ENCODE data around the gene IMPDH1. TPM values are rescaled to one million over a fixed set of nuclear protein-coding genes. Genes with fewer than 3 reads are reported as not detected.

IMPDH1 gene
- total RNA-seq, 3 donors from 2014 or later, result 31.8 to 68.8 (median 58.2) TPM

- no peaks in the 10 kb centered on the region for H3K36me3 ChIP-seq
- no peak overlapping the region for H3K27ac ChIP-seq
- no peak overlapping the region for H3K4me3 ChIP-seq
- TF ChIP-seq POLR2AphosphoS5 (IDR thresholded peaks at IDR 0.05) (no peak), CTCF (IDR thresholded peaks at IDR 0.05) (no peak), POLR2A (IDR thresholded peaks at IDR 0.05) (no peak)
- H3K27me3 ChIP-seq, result no peaks in the 10 kb centered on the region
- intact Hi-C loops (cut with DNase I; ENCODE audit: low total_unique reads), result no loop called here
- no peak for DNase-seq (ENCODE audit: low spot score in 2 of 2)
- H3K9me3 ChIP-seq, result no peaks in the 10 kb centered on the region
- H3K4me1 ChIP-seq, result no peaks in the 10 kb centered on the region
These were observed 24.9 kb upstream of the IMPDH1 start for GRCh38 chr7:128434413-128435326.

- TF ChIP-seq POLR2AphosphoS5 (IDR thresholded peaks at IDR 0.05) (no peak), POLR2A (IDR thresholded peaks at IDR 0.05) (no peak), CTCF (IDR thresholded peaks at IDR 0.05) (no peak)
- H3K27ac ChIP-seq, result no peak overlapping the region
- no peak for DNase-seq (ENCODE audit: low spot score in 2 of 2)
- H3K36me3 ChIP-seq, result no peaks in the 10 kb centered on the region
- no peaks in the 10 kb centered on the region for H3K9me3 ChIP-seq
- H3K4me3 ChIP-seq, result no peak overlapping the region
- no peaks in the 10 kb centered on the region for H3K27me3 ChIP-seq
- H3K4me1 ChIP-seq, result no peaks in the 10 kb centered on the region
- intact Hi-C loops (cut with DNase I; ENCODE audit: low total_unique reads), result no loop called here
These were observed 22.0 kb upstream of the IMPDH1 start for GRCh38 chr7:128431754-128432153.

GRCh38 chr7:128431221-128431620, 21.4 kb upstream of the IMPDH1 start:
- no peak overlapping the region for H3K4me3 ChIP-seq
- no peaks in the 10 kb centered on the region for H3K27me3 ChIP-seq
- H3K27ac ChIP-seq, result no peak overlapping the region
- intact Hi-C loops (cut with DNase I; ENCODE audit: low total_unique reads), result no loop called here
- no peaks in the 10 kb centered on the region for H3K9me3 ChIP-seq
- H3K36me3 ChIP-seq, result no peaks in the 10 kb centered on the region
- DNase-seq (ENCODE audit: low spot score in 2 of 2), result no peak
- no peak for TF ChIP-seq POLR2A (IDR thresholded peaks at IDR 0.05)
- TF ChIP-seq POLR2AphosphoS5 (IDR thresholded peaks at IDR 0.05), result no peak
- TF ChIP-seq CTCF (IDR thresholded peaks at IDR 0.05), result no peak
- H3K4me1 ChIP-seq, result no peaks in the 10 kb centered on the region

- Histone ChIP-seq H3K9me3 (no peaks in the 10 kb centered on the region), H3K27me3 (no peaks in the 10 kb centered on the region), H3K4me3 (no peak overlapping the region), H3K4me1 (no peaks in the 10 kb centered on the region), H3K27ac (no peak overlapping the region), H3K36me3 (no peaks in the 10 kb centered on the region)
- intact Hi-C loops (cut with DNase I; ENCODE audit: low total_unique reads), result loop anchor here (1.0 kb wide), 1 partner anchor 14 kb away; no protein-coding TSS in a partner anchor
- DNase-seq (ENCODE audit: low spot score in 2 of 2), result no peak
- TF ChIP-seq CTCF (IDR thresholded peaks at IDR 0.05), result no peak
- TF ChIP-seq POLR2AphosphoS5 (IDR thresholded peaks at IDR 0.05), result no peak
- TF ChIP-seq POLR2A (IDR thresholded peaks at IDR 0.05), result no peak
These were observed 20.4 kb upstream of the IMPDH1 start for GRCh38 chr7:128430207-128430606.

GRCh38 chr7:128427289-128427891, 17.6 kb upstream of the IMPDH1 start:
- TF ChIP-seq CTCF (IDR thresholded peaks at IDR 0.05) (peak; percentile 79 to 95 (median 89)), POLR2AphosphoS5 (IDR thresholded peaks at IDR 0.05) (no peak)
- Histone ChIP-seq H3K4me1 (no peaks in the 10 kb centered on the region), H3K27ac (no peak overlapping the region), H3K9me3 (no peaks in the 10 kb centered on the region), H3K36me3 (no peaks in the 10 kb centered on the region), H3K27me3 (no peaks in the 10 kb centered on the region), H3K4me3 (no peak overlapping the region)
- intact Hi-C loops (cut with DNase I; ENCODE audit: low total_unique reads), result no loop called here
- no peak for DNase-seq (ENCODE audit: low spot score in 2 of 2)
